Gastrocnemius medialis (tissue), 4 donors: ENCODE data around the gene SUN1.

Source experiments
- POLR2A ChIP-seq, 2 donors: fragments of 450-650 bp; IDR thresholded peaks; one replicate each; pipeline ENCODE4 v1.6.1; 2017; ENCODE audit warnings: antibody characterized with exemption in 2 of 2, mild to moderate bottlenecking in 2 of 2, moderate library complexity in 2 of 2
- TF ChIP-seq, protein P1 (sequence below), 5 experiments: fragments of 450-650 bp in 3 of 5; fragments of 200-600 bp in 2 of 5; sonication (generic) in 2 of 5; IDR thresholded peaks in 4 of 5; conservative IDR thresholded peaks in 1 of 5; 1 replicate in 4 of 5; 2 replicates in 1 of 5; pipeline ENCODE4 v1.5.1; 2016 to 2019; ENCODE audit warnings: antibody characterized with exemption in 5 of 5, mild to moderate bottlenecking in 3 of 5, moderate library complexity in 3 of 5

DNA sequence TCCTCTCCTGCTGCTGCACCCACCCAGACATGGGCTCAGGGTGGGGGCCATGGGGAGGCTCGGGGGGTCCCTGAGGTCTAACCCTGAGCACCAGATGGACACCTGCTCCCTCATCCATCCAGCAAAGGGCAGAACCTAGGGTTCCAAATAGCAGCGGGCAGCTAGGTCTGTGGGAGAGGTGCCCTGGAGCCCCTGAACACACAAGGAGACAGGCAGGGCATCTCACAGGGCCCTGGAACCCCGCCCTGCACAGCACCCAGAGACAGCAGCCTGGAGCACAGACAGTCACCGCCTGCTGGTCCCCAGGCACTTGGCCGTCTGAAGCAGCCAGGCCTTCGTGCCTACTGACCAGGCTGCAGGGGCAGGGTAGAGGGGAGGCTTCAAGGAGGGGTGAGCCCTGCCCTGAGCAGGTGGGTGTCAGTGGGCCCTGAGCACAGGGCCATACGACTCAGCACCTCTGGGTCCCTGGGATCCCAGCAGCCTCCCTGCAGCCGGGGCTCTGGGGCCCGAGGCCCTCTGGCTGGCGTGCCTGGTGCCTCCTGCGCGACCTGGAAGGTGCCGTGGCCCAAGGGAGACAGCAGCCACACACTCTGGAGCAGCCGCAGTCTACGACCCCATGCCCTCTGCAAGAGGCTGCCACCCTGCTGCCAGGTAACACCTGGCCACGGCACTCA lies 82.4 kb downstream of the SUN1 start:
- TF ChIP-seq, protein P1, sequence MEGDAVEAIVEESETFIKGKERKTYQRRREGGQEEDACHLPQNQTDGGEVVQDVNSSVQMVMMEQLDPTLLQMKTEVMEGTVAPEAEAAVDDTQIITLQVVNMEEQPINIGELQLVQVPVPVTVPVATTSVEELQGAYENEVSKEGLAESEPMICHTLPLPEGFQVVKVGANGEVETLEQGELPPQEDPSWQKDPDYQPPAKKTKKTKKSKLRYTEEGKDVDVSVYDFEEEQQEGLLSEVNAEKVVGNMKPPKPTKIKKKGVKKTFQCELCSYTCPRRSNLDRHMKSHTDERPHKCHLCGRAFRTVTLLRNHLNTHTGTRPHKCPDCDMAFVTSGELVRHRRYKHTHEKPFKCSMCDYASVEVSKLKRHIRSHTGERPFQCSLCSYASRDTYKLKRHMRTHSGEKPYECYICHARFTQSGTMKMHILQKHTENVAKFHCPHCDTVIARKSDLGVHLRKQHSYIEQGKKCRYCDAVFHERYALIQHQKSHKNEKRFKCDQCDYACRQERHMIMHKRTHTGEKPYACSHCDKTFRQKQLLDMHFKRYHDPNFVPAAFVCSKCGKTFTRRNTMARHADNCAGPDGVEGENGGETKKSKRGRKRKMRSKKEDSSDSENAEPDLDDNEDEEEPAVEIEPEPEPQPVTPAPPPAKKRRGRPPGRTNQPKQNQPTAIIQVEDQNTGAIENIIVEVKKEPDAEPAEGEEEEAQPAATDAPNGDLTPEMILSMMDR (IDR thresholded peaks at IDR 0.05 in 4 of 5, conservative IDR thresholded peaks at IDR 0.05 in 1 of 5): no peak
- TF ChIP-seq POLR2A (IDR thresholded peaks at IDR 0.05): no peak
